Loucy (cell line): ENCODE measurements around the gene GLMP.

Experiments used
- H2AFZ ChIP-seq: fragments of 200-600 bp; sonication (generic); 2 replicates; pipeline ENCODE4 v1.6.0; 2016; ENCODE audit warnings: antibody characterized with exemption, mild to moderate bottlenecking, low read length, moderate library complexity
- H3F3A ChIP-seq: fragments of 200-600 bp; 2 replicates; pipeline ENCODE4 v1.6.0; 2016; ENCODE audit warnings: antibody characterized with exemption, low read depth, mild to moderate bottlenecking
- H3K27me3 ChIP-seq: fragments of 200-600 bp; sonication (generic); 2 replicates; pipeline ENCODE4 v1.6.1; 2014; ENCODE audit warnings: low read length, mild to moderate bottlenecking; ENCODE audit not compliant: insufficient read depth, poor library complexity, severe bottlenecking
- H3K36me3 ChIP-seq: fragments of 200-600 bp; sonication (generic); 2 replicates; pipeline ENCODE4 v1.6.1; 2016; ENCODE audit warnings: low read length; ENCODE audit not compliant: insufficient read depth
- H3K4me1 ChIP-seq: fragments of 200-600 bp; sonication (generic); 2 replicates; pipeline ENCODE4 v1.5.1; 2014; ENCODE audit warnings: low read length, mild to moderate bottlenecking; ENCODE audit not compliant: insufficient read depth, poor library complexity, severe bottlenecking
- H3K4me2 ChIP-seq: fragments of 200-600 bp; sonication (generic); 2 replicates; pipeline ENCODE4 v1.6.0; 2014; ENCODE audit warnings: antibody characterized with exemption, low read length, low read depth, mild to moderate bottlenecking; ENCODE audit not compliant: poor library complexity, severe bottlenecking
- H3K4me3 ChIP-seq: fragments of 200-600 bp; sonication (generic); 2 replicates; pipeline ENCODE4 v1.5.1; 2014; ENCODE audit warnings: low read length, mild to moderate bottlenecking, mixed read lengths; ENCODE audit not compliant: poor library complexity, severe bottlenecking
- H3K79me2 ChIP-seq: fragments of 200-600 bp; sonication (generic); 2 replicates; pipeline ENCODE4 v1.6.1; 2014; ENCODE audit warnings: low read length; ENCODE audit not compliant: insufficient read depth
- H3K9ac ChIP-seq: fragments of 200-600 bp; sonication (generic); 2 replicates; pipeline ENCODE4 v1.6.0; 2014; ENCODE audit warnings: mild to moderate bottlenecking, low read depth, low read length, moderate library complexity; ENCODE audit not compliant: poor library complexity, severe bottlenecking
- H3K9me2 ChIP-seq: fragments of 200-600 bp; sonication (generic); replicated peaks from 2 replicates; pipeline ENCODE4 v1.6.1; 2016; ENCODE audit warnings: low read depth, low read length, mixed read lengths
- H3K9me3 ChIP-seq: fragments of 200-600 bp; sonication (generic); 2 replicates; pipeline ENCODE4 v1.6.1; 2014; ENCODE audit warnings: mild to moderate bottlenecking, antibody characterized with exemption, low read length, low read depth; ENCODE audit not compliant: insufficient read depth
- H4K20me1 ChIP-seq: fragments of 200-600 bp; sonication (generic); 2 replicates; pipeline ENCODE4 v1.6.0; 2014; ENCODE audit warnings: antibody characterized with exemption, low read length, mild to moderate bottlenecking; ENCODE audit not compliant: insufficient read depth, poor library complexity, severe bottlenecking
- CTCF ChIP-seq: fragments of 200-600 bp; sonication (generic); conservative IDR thresholded peaks from 2 replicates; pipeline ENCODE4 v1.5.1; 2014; ENCODE audit warnings: mild to moderate bottlenecking, antibody characterized with exemption, low read length
- EZH2phosphoT487 ChIP-seq: fragments of 200-600 bp; IDR thresholded peaks from 2 replicates; pipeline ENCODE4 v1.6.1; 2018; ENCODE audit warnings: antibody characterized with exemption, mild to moderate bottlenecking, moderate library complexity, borderline replicate concordance

The GLMP gene

GRCh38 chr1:156284757-156285156 lies 10.7 kb downstream of the GLMP start:
- peaks cover 36% of the 10 kb centered on the region for H3K79me2 ChIP-seq
- no peaks in the 10 kb centered on the region for H3K9me3 ChIP-seq
- H2AFZ ChIP-seq, result no peak overlapping the region
- no peaks in the 10 kb centered on the region for H3K27me3 ChIP-seq
- no peaks in the 10 kb centered on the region; the same call in 1 of the 2 replicates for H3K36me3 ChIP-seq
- peaks cover 25% of the 10 kb centered on the region for H4K20me1 ChIP-seq
- TF ChIP-seq CTCF (no peak), EZH2phosphoT487 (no peak)
- H3K4me2 ChIP-seq, result peak overlapping the region; percentile 86
- no peak overlapping the region for H3K4me3 ChIP-seq
- H3K4me1 ChIP-seq, result peaks cover 28% of the 10 kb centered on the region
- no peaks in the 10 kb centered on the region for H3K9me2 ChIP-seq
- H3K9ac ChIP-seq, result no peak overlapping the region
- no peaks in the 10 kb centered on the region for H3F3A ChIP-seq

DNA sequence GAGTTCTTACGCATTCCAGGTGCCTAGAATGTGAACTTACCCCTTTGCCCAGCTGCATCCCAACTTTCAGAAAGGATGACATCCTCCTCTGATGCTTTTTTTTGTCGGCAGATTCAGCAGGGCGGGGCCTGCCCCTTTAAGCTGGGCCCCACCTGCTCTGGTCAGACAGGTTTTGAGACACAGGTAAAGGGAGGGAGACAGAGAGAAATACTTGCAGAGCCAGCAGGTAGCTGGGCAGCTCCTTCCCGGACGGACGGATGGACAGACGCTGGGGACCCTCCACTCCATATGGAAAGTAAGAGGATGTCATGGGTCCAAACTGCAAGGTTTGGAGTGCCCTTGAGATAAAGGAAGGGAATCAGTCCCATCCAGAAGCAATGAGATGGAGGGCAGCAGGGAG lies 11.4 kb downstream of the GLMP start, which contains the start of gene TMEM79:
TSS of gene TMEM79 (plus strand) at position 214 of the 400 bp plus-strand sequence. CDS start 902 bp downstream, outside the sequence.
- Histone ChIP-seq H4K20me1 (peaks cover 31% of the 10 kb centered on the region), H3K4me2 (peak within 1 kb of the TSS; percentile 86), H3K36me3 (peaks cover under 1% of the 10 kb centered on the region; the same call in 1 of the 2 replicates), H3K27me3 (no peaks in the 10 kb centered on the region), H3K9ac (peak within 1 kb of the TSS; percentile 82), H3K9me2 (no peaks in the 10 kb centered on the region), H3F3A (no peaks in the 10 kb centered on the region), H3K79me2 (peaks cover 42% of the 10 kb centered on the region), H3K4me1 (peaks cover 31% of the 10 kb centered on the region), H2AFZ (peak within 1 kb of the TSS; percentile 83), H3K9me3 (no peaks in the 10 kb centered on the region), H3K4me3 (peak within 1 kb of the TSS; percentile 79)
- no peak for TF ChIP-seq EZH2phosphoT487

DNA sequence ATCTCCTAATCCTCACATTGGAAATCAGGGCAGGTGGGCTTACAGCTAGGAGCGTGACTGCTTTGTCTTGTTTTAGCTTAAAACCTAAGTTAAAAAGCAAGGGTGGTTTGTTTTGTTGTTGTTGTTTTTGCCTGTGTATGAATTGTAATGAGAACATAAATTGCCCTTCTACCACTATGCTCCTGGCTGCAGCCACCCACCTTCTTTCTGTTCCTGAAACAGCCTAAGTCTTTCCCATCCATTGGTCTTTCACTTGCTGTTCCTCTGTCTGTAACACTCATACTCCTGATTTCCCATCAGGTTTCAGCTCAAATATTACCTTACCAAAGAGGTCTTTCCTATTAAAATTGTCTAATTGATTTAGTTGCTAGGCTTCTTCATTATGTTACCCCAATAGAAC lies 12.0 kb downstream of the GLMP start:
- no peaks in the 10 kb centered on the region for H3K27me3 ChIP-seq
- H3K9me2 ChIP-seq, result no peaks in the 10 kb centered on the region
- peak overlapping the region; percentile 83 for H2AFZ ChIP-seq

More for the DNA sequence above, 12.0 kb downstream of the GLMP start:
- Histone ChIP-seq H4K20me1 (peaks cover 36% of the 10 kb centered on the region), H3F3A (no peaks in the 10 kb centered on the region), H3K79me2 (peaks cover 48% of the 10 kb centered on the region), H3K9ac (peak overlapping the region; percentile 82), H3K36me3 (peaks cover 6% of the 10 kb centered on the region), H3K9me3 (no peaks in the 10 kb centered on the region), H3K4me1 (peaks cover 31% of the 10 kb centered on the region), H3K4me2 (peak overlapping the region; percentile 86), H3K4me3 (peak overlapping the region; percentile 79)
- TF ChIP-seq EZH2phosphoT487 (no peak), CTCF (no peak)
